Inflammatory macrophage treated with lipopolysaccharide for 4 hours (primary cell): ENCODE measurements around the gene PFDN1.
"Not testable (repeated sequence)": the region's sequence is repeated elsewhere in the genome, so short reads cannot be mapped to it uniquely, and the experiment has no call there.

Experiments
- DNase-seq: peaks from one replicate; pipeline ENCODE4 v3.0.0-alpha.2; 2020

Gene PFDN1, protein sequence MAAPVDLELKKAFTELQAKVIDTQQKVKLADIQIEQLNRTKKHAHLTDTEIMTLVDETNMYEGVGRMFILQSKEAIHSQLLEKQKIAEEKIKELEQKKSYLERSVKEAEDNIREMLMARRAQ

DNA sequence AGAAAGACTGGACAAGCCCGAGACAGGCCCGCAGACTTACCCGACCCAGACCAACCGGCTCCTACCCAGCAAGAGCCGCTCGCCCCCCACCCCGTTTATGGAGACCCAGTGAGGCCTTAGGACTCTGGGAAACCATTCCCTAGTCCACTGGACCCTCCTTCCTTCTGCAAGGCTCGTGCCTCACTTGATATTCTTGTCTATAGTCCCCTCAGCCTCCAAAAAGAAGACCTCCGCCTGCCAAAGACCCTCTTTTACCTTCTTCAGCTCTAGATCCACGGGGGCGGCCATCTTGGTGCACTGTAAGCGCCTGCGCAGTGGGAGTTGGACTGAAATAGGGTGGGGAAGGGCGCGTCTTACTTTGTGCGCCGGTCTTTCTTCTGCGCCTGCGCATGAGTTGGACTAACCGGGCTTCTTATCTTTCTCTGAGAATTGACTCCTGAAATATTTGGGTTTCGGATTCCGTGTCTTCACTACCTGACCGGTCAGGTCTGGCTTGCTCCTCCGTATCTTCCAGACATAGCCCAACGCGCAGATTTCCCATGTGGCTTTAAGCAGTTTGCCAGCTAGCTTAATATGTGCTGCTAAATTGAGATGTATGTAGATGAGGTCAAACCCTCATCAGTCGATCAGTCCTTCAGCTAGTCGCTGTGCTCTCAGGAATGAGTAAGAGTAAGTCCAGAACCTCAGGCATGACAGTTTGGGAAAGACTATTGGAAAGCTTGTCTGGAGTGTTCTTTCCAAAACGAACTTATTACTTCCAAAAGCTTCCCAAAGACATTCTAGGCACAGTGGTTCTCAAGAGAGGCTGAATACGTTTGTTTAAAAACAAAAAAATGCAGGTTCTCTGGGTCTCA is at the start of gene PFDN1:
Gene PFDN1 (minus strand): TSS at position 316 of the 854 bp plus-strand sequence. CDS start 28 bp downstream, at position 288.
- peak; percentile 98 for DNase-seq

DNA sequence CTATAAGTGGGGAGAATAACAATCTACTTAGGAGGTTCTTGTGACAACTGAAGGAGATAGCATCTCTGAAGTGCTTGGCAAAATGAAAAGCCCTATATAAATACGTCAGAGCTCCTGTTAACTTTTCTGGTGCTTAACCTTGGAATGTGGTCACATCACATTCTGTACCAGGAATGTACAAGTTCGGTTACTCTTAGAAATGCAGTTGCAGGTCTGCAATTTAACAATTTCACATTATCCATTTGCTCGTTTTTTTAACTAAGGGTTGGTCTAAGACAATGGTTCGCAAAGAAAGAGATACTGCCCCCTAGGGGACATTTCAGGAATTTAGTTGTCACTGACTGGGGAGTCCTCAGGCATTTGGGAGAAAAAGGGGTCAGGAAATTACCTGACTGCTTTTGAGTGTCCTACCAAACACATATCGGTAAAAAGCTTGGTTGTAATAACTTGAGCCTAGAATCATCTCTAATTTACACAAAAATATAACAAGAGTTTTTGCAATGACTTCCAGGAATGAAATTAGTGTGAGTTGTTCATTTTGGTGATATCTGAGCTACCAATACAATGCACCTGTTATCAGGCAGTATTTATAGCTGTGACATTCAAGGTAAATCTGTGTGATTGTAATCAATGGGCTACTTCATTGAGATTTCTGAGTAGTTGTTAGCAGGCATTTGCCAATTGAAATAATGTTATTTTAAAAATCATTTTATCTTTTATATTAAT is 48.9 kb upstream of the PFDN1 start:
- DNase-seq: peak; percentile 84

DNA sequence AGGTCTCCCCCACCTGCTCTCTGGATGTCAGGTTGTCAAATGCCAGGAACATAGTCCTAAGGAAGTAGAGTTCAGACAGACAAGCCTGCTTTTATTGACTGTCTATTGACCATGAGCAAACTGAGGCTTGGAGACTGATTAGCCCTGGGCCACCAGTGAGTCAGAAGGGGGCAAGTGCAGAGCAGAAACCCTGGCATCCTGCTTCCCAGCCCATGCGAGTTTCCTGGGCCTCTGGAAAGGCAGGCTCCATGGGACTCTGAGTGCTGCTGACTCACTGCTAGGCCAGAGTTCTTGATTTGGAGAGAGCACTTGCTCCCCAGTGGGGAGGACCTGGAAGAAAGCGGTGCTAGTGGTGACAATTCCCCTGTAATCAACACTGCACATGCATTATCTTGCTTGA is 46.3 kb upstream of the PFDN1 start:
- no peak for DNase-seq

DNA sequence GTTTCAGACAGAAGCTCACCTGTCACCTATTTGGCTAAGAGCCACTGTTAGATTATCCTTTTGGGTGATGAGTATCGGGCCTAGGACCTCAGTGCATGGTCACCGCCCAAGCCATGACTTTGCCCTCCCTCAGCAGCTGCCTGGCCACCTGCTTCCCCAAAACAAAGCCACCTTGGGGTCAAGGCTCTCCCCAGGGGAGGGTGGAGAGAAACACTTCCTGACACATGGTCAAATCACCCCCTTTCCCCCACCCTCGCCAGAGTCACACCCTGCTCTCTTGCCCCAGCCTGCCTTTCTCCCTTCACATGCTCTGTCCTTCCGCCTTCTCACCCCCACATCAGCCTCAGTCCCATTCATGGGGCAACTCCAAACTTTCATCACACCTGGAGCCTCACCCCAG is 45.2 kb upstream of the PFDN1 start:
- DNase-seq: peak; percentile 35

DNA sequence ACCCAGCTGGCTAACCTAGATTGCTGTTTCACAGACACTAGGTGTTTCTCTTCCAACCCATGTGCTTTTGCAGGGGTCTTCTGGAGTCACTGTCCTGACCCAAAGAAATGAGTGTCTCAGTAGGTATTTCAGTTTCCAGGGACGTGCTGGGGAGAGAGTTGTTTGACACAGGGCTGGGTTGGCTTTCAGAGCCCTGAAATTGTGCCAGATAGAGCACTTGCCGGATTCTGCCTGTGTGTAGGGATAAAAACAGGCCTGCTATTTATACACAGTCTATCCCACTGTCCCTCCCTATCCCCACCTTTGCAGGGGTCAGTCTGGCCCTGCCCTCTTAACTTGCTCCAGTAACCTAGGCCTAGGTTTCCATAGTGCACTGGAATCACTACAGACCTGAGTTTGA is 44.5 kb upstream of the PFDN1 start:
- DNase-seq: no peak

DNA sequence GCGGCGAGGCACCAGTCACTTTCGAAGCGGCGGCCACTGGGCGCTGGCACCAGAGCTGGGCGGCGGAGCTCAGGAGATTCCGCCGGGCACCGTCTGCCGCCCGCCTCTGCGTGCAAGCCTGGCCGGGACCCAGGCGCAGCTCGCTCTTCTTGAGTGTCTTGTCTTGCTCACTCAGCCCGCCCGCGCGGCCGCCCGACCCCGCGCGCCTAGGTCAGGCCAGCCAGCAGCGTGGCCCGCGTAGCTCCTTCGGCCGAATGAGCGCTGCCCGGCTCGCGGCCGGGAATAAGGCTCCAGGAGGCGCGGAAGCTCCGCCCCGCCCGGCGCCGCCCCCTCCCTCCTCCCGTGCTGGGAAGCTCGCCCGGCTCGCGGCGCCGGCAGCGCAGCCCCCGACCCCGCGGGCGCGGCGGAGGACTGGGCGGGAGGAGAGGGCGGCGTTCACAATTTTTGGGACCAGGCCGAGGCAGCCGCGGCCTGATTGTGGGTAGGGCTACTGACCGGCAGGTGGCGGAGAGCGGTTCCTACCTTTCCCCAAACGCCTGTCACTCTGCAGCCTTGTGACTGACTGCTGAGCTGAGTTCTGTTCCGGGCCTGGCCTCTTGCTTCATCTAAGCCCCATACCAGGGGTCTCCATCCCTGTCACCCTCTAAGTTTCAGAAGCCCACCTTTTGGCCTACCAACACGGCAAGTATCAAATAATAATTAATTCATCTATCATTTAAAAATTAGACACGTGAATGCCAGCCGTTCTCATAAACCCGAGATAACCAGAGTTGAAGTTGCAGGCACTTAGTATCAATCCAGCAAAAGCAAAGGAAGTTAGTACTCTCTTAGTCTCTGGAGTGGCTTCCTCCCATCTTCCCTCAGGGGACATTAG is 43.7 kb upstream of the PFDN1 start, which contains the start of gene HBEGF:
Gene HBEGF (minus strand): TSS at position 256 of the 874 bp plus-strand sequence. CDS start 275 bp downstream, outside the sequence.
- DNase-seq: peak; percentile 76

DNA sequence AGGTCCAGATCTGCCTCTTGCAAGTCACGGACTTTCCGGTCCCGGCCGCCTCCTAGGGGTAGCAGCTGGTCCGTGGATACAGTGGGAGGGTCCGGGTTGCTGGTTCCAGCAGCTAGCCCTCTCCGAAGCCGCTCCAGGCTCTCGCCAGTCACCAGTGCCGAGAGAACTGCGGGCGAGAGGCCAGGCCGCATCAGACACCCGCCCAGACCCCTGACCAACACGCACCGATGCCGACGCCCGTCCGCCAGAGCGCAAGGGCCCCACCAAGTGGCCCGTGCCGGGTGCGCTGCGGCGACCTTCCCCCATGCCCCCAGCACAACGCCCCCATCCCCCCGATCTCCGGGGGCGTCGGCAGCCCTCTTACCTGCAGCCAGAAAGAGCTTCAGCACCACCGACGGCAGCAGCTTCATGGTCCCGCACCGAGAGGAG is 43.0 kb upstream of the PFDN1 start:
- peak; percentile 59 for DNase-seq

DNA sequence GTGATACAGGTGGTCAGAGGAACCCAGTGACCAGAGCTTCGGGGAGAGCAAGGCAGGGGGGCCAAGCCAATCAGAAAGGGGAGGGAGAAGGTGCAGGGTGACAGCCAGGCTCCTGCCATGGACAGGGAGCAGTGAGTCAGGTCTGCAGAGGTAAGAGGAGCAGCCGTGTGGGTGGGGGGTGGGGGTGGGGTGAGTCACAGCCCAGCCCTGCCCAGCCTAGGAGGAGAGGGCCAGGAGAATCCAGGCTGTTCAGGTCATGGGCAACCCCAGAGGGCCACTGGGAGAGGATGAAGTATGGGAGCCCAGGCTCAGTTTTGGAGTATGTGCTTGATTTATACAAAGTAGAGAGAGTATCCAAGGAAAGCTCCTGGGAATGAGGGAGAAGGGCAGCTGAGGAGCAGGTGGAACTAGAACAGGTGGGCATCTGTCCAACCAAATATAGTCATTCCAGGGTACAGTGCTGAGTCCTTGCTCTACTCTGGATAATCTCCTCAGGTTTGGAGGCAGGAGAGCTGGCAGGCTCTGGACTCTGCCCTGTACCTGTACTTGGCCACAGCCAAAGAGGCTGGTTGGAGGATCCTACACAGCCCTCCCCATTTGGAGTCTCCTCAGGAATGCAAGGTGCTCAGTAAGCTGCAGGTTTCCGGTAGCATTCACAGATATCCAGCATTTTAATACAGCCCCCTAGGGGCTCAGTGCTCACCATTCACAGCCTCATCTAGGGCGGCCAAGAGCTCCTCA is 42.0 kb upstream of the PFDN1 start:
- DNase-seq: no peak

DNA sequence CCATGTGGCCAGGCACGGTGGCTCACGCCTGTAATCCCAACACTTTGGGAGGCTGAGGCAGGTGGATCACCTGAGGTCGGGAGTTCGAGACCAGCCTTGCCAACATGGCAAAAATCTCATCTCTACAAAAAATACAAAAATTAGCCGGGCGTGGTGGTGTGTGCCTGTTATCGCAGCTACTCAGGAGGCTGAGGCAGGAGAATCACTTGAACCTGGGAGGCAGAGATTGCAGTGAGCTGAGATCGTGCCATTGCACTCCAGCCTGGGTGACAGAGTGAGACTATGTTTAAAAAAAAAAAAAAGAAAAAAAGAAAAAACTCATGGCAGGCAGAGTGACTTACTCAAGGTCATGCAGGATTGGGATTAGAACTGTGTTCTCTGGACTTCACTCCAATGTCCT is 40.9 kb upstream of the PFDN1 start:
- not testable (repeated sequence) for DNase-seq

DNA sequence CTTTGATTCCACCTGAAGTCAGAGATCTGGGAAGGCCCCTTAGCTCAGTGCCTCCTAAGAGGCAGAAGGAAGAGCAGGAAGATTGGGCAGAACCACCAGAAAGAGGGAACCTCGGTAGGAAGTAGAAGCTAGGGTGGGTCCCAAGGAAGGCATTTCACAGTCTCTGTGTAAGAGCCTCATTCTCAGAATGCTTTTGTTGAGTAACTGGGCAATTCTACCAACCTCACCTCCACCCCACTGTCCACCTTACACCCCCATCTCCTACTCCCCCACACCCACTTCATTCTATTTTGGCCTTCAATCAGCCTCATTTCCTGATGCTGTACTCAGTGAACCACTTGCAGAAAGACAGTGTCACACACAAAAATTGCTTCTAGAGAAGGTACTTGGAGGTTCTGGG is 40.0 kb upstream of the PFDN1 start:
- DNase-seq: peak; percentile 59

DNA sequence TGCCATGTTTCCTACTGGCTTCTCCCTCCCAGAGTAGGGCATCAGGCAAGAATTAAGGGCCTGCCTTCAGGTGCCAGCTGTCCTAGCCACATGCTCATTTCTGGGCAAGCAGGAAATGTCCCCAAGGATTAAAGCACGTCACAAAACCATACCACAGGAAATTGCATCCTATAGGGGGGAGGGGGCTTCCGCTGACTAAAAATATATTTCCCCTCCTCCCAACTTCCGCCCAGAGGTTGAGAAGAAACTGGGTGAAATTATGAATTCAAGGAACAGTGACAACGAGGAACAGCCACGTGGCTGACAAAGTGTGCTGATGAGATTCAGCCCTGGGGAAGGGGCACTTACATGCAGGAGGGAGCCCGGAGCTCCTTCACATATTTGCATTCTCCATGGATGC is 39.4 kb upstream of the PFDN1 start:
- DNase-seq: peak; percentile 80

DNA sequence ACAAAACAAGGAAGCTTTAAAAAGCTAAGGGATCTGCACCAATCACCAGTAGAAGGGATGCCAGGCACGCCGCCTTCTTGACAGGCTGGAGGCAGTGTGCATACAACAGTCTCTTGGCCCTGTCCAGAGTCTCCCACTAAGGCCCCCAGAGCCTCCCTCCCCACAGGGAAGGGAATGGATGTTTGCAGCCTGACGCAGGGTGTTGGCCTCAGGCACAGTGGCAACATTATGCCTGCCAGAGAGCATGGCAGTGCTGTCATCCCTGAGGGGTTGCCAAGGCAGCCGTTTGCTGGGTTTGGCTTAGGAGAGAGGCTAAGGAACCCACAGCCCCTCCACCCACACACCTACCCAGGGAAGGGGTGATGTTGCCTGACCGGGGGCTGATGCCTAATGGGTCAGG is 38.7 kb upstream of the PFDN1 start:
- DNase-seq: no peak

DNA sequence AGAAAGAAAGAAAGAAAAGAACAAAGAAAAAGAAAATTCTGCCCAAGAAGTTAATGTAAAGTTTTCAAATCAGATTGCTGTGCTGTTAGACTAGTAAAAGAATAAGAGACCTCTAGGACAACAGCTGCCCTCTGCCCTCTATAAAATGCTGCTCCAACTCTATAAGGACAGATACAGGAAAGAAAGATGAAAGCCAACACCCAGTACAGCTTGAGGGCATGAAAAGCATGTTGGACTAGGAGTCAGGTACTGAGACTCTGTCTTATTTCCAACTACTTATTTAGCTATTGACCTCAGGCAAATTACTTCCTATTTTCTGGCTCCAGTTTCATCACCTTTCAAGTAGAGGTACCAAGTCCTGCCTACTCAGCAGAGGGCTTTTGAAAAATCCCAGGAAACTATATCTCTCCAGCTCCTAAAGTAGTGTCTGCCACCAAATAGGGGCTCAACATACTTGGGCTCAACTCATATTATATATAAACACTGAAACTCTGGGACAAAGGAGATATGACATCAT is 37.8 kb upstream of the PFDN1 start:
- DNase-seq: peak; percentile 47

DNA sequence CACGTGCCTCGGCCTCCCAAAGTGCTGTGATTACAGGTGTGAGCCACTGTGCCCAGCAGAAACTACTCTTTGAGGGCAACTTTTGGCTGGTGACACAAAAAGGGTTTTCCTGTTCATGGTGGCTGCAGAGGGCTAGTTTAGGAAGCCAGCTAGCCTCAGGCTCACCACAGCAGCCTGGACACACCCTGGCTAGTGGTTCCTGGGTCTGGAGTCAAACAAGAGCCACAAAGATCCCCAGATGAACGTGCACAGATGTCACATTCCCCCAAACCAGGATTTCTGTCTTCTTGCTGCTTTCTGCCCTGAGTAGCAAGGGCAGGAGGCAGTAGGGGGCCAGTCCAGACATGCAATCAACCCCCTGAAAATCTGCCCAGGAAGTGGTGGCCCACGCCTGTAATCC is 36.7 kb upstream of the PFDN1 start:
- DNase-seq: no peak

DNA sequence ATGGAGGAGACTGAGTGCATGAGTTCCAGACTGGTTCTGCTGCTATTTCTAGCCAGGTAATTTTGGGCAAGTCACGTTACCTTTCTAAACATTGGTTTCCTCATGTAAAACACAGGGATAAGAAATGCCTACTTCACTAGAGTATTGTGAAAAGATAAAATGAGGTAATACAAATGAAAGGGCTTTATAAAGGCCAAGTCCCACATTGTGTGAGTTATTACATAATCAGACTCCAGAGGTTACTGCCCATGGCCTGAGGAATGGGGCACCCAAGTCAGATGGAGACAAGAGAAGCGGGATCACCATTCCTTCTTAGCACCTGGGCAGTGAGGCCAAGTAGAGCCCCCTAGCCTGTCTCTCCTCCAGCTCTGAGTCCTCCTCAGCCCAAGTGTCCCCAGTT is 36.0 kb upstream of the PFDN1 start:
- DNase-seq: peak; percentile 64

DNA sequence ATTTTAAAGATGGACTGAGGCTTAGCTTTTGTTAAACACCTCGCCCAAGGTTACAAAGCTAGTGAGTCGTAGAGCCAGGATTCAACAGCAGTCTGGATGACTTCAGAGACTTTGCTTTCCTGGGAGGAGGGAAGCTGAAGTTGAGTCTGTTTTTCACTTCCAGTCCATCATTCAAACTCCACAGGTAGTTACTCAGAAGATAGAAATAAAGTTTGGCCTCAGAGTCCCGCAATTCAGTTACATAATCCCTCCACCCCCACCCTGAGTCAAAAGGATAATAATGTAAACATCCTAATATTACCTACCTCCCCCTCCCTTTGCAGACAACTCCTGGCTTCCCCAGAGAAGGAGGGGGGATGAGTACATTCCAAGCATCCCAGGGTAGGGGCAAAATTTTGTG is 35.4 kb upstream of the PFDN1 start:
- DNase-seq: no peak

DNA sequence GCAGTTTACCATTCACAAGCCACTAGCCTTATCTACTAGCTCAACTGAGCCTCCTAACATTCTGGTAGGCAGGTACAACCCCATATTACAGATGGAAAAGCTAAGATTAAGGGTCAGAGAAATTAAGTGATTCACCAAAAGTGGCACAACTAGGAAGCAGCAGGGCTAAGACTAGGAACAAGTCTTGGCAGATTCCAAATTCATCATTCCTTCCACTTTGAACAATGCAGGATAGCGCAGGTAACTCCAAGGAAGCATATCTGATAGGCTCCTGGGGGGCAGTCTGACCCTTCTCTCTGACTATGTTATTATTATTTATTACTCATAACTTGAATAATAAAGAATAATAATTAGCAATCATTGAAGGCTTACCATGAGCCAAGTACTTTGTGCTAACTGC is 35.0 kb upstream of the PFDN1 start:
- no peak for DNase-seq

DNA sequence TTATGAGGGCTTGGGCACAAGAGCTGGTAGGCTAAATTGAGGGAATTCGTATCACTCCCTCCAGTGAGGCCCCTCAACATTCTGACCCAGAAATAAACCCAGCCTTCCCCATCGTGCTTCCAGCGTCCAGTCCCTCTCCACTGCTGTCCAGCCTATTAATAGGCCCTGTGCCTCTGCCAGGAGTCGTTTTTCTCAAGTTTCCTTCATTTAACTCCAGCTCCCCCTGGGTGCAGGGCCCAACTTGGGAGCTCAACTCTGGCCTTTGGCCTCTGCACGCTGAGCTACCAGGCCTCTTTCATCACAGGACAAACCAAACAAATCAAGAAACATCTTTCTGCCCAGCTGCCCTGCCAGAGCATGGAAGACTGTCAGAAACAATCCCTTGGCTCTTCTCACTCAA is 33.5 kb upstream of the PFDN1 start:
- DNase-seq: no peak

DNA sequence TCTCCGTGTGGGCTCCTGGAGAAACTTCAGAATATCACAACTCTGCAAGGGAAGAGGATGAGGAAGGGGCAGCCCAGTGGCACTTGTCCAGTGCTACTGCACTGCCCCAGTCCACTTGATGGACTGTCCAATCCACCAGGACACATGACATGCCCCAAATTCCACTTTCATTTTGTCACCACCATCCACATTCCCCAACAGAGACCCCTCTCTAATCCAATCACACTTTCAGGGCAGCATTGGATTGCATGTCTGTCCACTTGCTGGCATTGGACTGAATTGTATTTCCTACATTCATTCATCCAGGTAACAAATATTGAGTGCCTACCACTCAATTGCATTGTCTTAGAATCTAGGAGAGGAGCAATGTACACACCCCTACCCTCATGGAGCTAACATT is 28.7 kb upstream of the PFDN1 start:
- no peak for DNase-seq

DNA sequence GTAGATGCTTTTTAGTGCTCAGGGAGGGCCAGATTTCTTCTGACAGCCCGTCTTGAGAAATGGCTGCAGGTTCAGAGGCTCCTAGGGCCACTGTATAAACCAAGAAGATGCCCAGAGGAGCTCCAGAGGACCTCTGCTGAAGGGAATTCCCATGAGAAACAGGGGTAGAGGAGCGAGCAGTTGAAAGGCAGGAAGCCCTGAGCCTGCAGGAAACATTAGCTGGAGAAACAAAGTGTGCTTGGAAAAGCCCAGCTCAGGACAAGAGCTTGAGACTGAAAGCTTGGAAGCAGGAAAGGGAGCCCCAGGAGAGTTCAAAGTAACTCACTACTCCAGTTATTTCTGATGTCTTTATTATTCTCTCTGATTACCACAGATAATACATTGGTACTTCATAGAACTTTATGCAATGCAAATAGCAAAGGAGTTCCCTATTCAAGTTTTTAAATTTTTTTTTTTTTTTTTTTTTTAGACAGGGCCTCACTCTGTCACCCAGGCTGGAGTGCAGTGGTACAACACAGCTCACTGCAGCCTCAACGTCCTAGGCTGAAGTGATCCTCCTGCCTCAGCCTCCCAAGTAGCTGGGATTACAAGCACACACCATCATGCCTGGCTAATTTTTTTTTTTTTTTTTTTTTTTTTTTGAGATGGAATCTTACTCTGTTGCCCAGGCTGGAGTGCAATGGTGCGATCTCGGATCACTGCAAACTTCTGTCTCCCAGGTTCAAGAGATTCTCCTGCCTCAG is 27.0 kb upstream of the PFDN1 start:
- no peak for DNase-seq
